Measurements from ENCODE around the gene MAGEA12. TPM values are rescaled to one million over a fixed set of nuclear protein-coding genes. Genes with fewer than 3 reads are reported as not detected.
"Not testable (repeated sequence)": the region's sequence is repeated elsewhere in the genome, so short reads cannot be mapped to it uniquely, and the experiment has no call there.

Gene MAGEA12
- total RNA-seq, 1 donor from 2014 or later: not detected

DNA sequence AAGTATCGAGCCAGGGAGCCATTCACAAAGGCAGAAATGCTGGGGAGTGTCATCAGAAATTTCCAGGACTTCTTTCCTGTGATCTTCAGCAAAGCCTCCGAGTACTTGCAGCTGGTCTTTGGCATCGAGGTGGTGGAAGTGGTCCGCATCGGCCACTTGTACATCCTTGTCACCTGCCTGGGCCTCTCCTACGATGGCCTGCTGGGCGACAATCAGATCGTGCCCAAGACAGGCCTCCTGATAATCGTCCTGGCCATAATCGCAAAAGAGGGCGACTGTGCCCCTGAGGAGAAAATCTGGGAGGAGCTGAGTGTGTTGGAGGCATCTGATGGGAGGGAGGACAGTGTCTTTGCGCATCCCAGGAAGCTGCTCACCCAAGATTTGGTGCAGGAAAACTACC, 3.0 kb downstream of the MAGEA12 start:
- H3K27ac Mint-ChIP-seq; DNase-seq (ENCODE audit: low spot score); H3K27me3 Mint-ChIP-seq (ENCODE audit: insufficient read depth); H3K4me1 Mint-ChIP-seq (ENCODE audit: low read depth); intact Hi-C loops (cut with micrococcal nuclease); H3K9me3 Mint-ChIP-seq; H3K36me3 Mint-ChIP-seq (ENCODE audit: low read depth); H3K4me3 Mint-ChIP-seq: not testable (repeated sequence)

GRCh38 chrX:152738560-152738959, 5.0 kb downstream of the MAGEA12 start:
- Mint-ChIP-seq H3K4me3 (no peak overlapping the region), H3K4me1 (ENCODE audit: low read depth) (no peaks in the 10 kb centered on the region), H3K27me3 (ENCODE audit: insufficient read depth) (no peaks in the 10 kb centered on the region), H3K9me3 (no peaks in the 10 kb centered on the region), H3K27ac (no peak overlapping the region), H3K36me3 (ENCODE audit: low read depth) (no peaks in the 10 kb centered on the region)
- intact Hi-C loops (cut with micrococcal nuclease): no loop called here
- no peak for DNase-seq (ENCODE audit: low spot score)

- DNase-seq (ENCODE audit: low spot score); H3K27me3 Mint-ChIP-seq (ENCODE audit: insufficient read depth); H3K9me3 Mint-ChIP-seq; H3K36me3 Mint-ChIP-seq (ENCODE audit: low read depth); H3K27ac Mint-ChIP-seq; intact Hi-C loops (cut with micrococcal nuclease); H3K4me3 Mint-ChIP-seq; H3K4me1 Mint-ChIP-seq (ENCODE audit: low read depth): not testable (repeated sequence)
Measured at GRCh38 chrX:152753686-152754650, 20.4 kb downstream of the MAGEA12 start, which contains the start of gene MAGEA2. MAGEA2 (minus strand) TSS chrX:152753842; CDS start chrX:152751363, 2,479 bp downstream.

DNA sequence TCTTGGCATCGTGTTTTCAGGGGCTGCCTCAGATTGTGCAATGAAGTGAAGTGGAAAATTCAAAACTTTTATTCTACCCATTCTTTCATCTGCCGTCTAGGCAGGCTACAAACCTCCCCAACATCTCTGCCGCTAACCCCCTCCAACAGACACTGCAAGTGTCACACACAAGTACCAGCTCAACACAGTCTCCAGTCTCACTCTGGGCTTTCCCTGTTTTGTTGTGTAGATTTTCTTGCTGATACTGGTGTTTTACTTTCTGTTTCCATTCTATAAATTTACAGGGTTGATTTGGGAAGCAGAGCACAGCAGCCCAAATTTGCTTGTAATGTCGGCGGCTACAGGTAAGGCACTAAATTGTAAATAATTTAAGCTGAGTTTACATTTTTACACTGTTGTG, 21.3 kb downstream of the MAGEA12 start:
- H3K4me1 Mint-ChIP-seq (ENCODE audit: low read depth); DNase-seq (ENCODE audit: low spot score); H3K9me3 Mint-ChIP-seq; H3K4me3 Mint-ChIP-seq; H3K27me3 Mint-ChIP-seq (ENCODE audit: insufficient read depth); intact Hi-C loops (cut with micrococcal nuclease); H3K36me3 Mint-ChIP-seq (ENCODE audit: low read depth); H3K27ac Mint-ChIP-seq: not testable (repeated sequence)

DNA sequence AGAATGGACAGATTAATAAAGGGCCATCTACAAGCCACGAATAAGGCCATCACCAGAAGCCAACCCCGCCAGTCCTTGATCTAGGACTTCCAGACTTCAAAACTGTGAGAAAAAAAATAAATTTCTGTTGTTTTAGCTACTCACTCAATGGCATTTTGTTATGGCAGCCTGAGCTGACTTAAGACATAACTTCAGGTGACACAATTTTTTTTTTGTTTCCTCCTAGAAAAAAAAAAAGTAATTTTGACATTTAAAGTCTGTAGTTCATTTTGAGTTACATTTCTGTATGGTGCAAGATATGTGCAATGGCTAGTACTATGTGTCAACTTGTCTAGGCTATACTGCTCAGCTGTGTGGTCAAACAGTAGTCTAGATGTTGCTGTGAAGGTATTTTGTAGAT, 25.4 kb downstream of the MAGEA12 start, which contains the start of gene CSAG3:
Gene CSAG3 (plus strand): TSS at position 301 of the 400 bp plus-strand sequence.
- H3K4me1 Mint-ChIP-seq (ENCODE audit: low read depth); H3K27ac Mint-ChIP-seq; H3K9me3 Mint-ChIP-seq; DNase-seq (ENCODE audit: low spot score); H3K27me3 Mint-ChIP-seq (ENCODE audit: insufficient read depth); H3K36me3 Mint-ChIP-seq (ENCODE audit: low read depth); H3K4me3 Mint-ChIP-seq; intact Hi-C loops (cut with micrococcal nuclease): not testable (repeated sequence)

DNA sequence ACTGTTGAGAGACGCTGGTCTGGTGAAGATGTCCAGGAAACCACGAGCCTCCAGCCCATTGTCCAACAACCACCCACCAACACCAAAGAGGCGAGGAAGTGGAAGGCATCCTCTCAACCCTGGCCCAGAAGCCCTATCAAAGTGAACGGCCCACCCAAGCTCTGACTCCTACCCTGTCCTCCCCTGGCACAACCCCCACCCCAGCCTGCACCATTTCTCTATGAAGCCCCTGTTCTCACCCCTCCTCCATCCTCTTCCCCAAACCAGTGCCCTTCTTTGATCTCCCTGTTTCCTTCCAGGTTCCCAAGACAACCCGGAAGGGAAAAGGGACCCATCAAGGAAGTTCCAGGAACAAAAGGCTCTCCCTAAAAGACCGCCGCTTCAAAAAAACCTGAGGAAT, 26.0 kb downstream of the MAGEA12 start:
- H3K4me3 Mint-ChIP-seq; H3K36me3 Mint-ChIP-seq (ENCODE audit: low read depth); DNase-seq (ENCODE audit: low spot score); H3K4me1 Mint-ChIP-seq (ENCODE audit: low read depth); H3K27ac Mint-ChIP-seq; H3K27me3 Mint-ChIP-seq (ENCODE audit: insufficient read depth); intact Hi-C loops (cut with micrococcal nuclease); H3K9me3 Mint-ChIP-seq: not testable (repeated sequence)

DNA sequence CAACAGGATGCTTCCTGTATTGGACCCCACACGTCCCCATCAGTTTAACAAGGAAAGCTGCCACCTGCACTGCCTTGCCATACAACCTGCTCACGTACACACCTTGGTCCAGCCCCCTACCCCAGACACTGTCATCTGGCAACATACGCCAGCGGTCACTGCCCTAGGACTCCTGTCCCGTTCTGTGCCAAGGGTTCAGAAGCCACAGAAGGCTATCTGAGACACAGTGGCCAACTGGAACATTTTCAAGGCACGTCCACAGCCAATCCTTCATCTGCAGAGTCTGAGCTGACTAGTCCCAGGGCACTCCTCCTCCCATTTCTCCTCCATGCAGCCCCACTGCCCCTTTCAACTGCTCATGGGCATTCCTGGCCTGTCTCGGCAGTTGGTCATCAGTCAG, 28.0 kb downstream of the MAGEA12 start:
- H3K4me3 Mint-ChIP-seq; H3K27ac Mint-ChIP-seq; H3K9me3 Mint-ChIP-seq; H3K4me1 Mint-ChIP-seq (ENCODE audit: low read depth); intact Hi-C loops (cut with micrococcal nuclease); H3K27me3 Mint-ChIP-seq (ENCODE audit: insufficient read depth); H3K36me3 Mint-ChIP-seq (ENCODE audit: low read depth); DNase-seq (ENCODE audit: low spot score): not testable (repeated sequence)

DNA sequence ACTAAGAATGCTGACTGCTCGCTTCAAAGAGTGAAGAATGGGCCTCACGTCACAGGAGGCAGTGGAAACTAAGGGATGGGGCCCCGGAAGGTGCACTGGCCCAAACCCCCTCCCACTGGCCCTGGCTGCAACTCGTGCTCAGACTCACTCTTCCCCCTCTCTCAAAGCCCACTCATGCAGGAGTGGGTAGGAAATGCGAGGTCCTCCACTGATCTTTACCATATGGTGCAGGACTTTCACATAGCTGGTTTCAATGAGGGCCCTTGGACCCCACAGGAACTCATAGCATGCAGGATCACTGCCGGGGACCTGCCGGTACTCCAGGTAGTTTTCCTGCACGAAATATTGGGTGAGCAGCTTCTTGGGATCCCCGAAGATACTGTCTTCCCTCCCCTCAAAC, 33.0 kb downstream of the MAGEA12 start:
- H3K27me3 Mint-ChIP-seq (ENCODE audit: insufficient read depth); H3K36me3 Mint-ChIP-seq (ENCODE audit: low read depth); intact Hi-C loops (cut with micrococcal nuclease); H3K27ac Mint-ChIP-seq; H3K4me1 Mint-ChIP-seq (ENCODE audit: low read depth); H3K4me3 Mint-ChIP-seq; H3K9me3 Mint-ChIP-seq; DNase-seq (ENCODE audit: low spot score): not testable (repeated sequence)

- H3K4me1 Mint-ChIP-seq (ENCODE audit: low read depth); H3K36me3 Mint-ChIP-seq (ENCODE audit: low read depth); H3K9me3 Mint-ChIP-seq; H3K27ac Mint-ChIP-seq; DNase-seq (ENCODE audit: low spot score); intact Hi-C loops (cut with micrococcal nuclease); H3K27me3 Mint-ChIP-seq (ENCODE audit: insufficient read depth); H3K4me3 Mint-ChIP-seq: not testable (repeated sequence)
Measured at GRCh38 chrX:152769549-152770289, 36.2 kb downstream of the MAGEA12 start, which contains the start of gene MAGEA6. MAGEA6 (minus strand) TSS chrX:152769689; CDS start chrX:152767650, 2,039 bp downstream.

GRCh38 chrX:152787062-152787461, 53.5 kb downstream of the MAGEA12 start:
- DNase-seq (ENCODE audit: low spot score); H3K4me3 Mint-ChIP-seq; H3K9me3 Mint-ChIP-seq; intact Hi-C loops (cut with micrococcal nuclease); H3K4me1 Mint-ChIP-seq (ENCODE audit: low read depth); H3K27ac Mint-ChIP-seq; H3K27me3 Mint-ChIP-seq (ENCODE audit: insufficient read depth); H3K36me3 Mint-ChIP-seq (ENCODE audit: low read depth): not testable (repeated sequence)

Other genes with a start within 250 kb of the MAGEA12 start
- gene GABRQ, start 95.9 kb upstream of the MAGEA12 start, total RNA-seq: not detected in 2 replicates
- not detected in 2 replicates for gene MAGEA3, start 35.0 kb upstream of the MAGEA12 start, total RNA-seq
- 0.31 TPM in 1 of 2 replicates, not detected in the other for gene CSAG2, start 24.5 kb upstream of the MAGEA12 start, total RNA-seq
- not detected in 2 replicates for gene MAGEA2B, start 19.1 kb upstream of the MAGEA12 start, total RNA-seq
- not detected in 2 replicates for gene CSAG1, start within 50 bp of the MAGEA12 start, total RNA-seq
- gene MAGEA2, start 20.1 kb downstream of the MAGEA12 start, total RNA-seq: not detected in 2 replicates
- gene CSAG3, start 25.5 kb downstream of the MAGEA12 start, total RNA-seq: 0.73 and 0.78 TPM in 2 replicates
- gene MAGEA6, start 35.9 kb downstream of the MAGEA12 start, total RNA-seq: not detected in 2 replicates
- 9.0 and 9.8 TPM in 2 replicates for gene CETN2, start 97.0 kb downstream of the MAGEA12 start, total RNA-seq
- gene NSDHL, start 97.3 kb downstream of the MAGEA12 start, total RNA-seq: 24.0 and 24.9 TPM in 2 replicates
- 0.54 and 0.73 TPM in 2 replicates for gene ZNF185, start 164.3 kb downstream of the MAGEA12 start, total RNA-seq